ENCODE results near the gene CDC42EP4. TPM values are rescaled to one million over a fixed set of nuclear protein-coding genes. Genes with fewer than 3 reads are reported as not detected.

Gene CDC42EP4
- polyA plus RNA-seq, 3 donors from 2014 or later, result 0.26 to 0.41 TPM; not detected in 1

DNA sequence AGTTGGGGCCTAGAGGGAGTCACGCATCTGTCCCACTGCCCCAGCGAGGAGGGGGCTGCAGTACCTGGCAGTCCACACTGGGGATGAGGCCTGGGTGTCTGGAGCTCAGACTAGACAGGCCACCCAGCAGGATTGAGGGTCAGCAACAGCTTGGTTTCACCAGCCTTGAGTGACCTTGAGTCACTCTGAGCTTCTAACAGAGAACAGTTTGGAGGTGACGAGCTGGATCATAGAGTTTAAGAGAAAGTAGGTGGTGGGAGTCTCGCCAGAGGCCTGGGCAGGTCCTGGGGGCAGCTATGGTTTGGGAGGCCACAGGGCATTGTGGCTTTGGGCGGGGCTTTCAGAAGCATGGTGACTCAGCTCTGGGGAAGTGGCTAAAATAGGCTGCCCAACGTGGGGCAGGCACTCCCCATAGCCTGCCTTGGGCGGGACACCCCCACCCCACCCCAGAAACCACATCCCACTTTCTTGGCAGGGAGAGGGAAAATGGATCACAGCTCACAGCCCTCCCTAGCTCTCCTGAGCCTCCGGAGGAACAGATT lies 20.5 kb downstream of the CDC42EP4 start:
- Mint-ChIP-seq H3K4me1 (peaks cover 18 to 21% of the 10 kb centered on the region in 2 donors), H3K36me3 (no peaks in the 10 kb centered on the region), H3K27me3 (ENCODE audit: low read depth in 3 of 3) (peaks cover 2 to 4% (median 3%) of the 10 kb centered on the region in 3 donors), H3K27ac (peak overlapping the region; percentile 16 to 55 (median 42)), H3K4me3 (peak overlapping the region; percentile 15 to 72 (median 50)), H3K9me3 (no peaks in the 10 kb centered on the region)
- DNase-seq, result no peak

GRCh38 chr17:73290399-73291259 lies 21.2 kb downstream of the CDC42EP4 start:
- peaks cover 18 to 21% of the 10 kb centered on the region in 2 donors for H3K4me1 Mint-ChIP-seq
- DNase-seq, result no peak
- peak overlapping the region; percentile 11 to 47 (median 28) for H3K27ac Mint-ChIP-seq
- no peaks in the 10 kb centered on the region for H3K9me3 Mint-ChIP-seq
- peak overlapping the region; percentile 15 to 72 (median 50) for H3K4me3 Mint-ChIP-seq
- H3K36me3 Mint-ChIP-seq, result no peaks in the 10 kb centered on the region
- H3K27me3 Mint-ChIP-seq (ENCODE audit: low read depth in 3 of 3), result peaks cover 2 to 4% (median 3%) of the 10 kb centered on the region in 3 donors

DNA sequence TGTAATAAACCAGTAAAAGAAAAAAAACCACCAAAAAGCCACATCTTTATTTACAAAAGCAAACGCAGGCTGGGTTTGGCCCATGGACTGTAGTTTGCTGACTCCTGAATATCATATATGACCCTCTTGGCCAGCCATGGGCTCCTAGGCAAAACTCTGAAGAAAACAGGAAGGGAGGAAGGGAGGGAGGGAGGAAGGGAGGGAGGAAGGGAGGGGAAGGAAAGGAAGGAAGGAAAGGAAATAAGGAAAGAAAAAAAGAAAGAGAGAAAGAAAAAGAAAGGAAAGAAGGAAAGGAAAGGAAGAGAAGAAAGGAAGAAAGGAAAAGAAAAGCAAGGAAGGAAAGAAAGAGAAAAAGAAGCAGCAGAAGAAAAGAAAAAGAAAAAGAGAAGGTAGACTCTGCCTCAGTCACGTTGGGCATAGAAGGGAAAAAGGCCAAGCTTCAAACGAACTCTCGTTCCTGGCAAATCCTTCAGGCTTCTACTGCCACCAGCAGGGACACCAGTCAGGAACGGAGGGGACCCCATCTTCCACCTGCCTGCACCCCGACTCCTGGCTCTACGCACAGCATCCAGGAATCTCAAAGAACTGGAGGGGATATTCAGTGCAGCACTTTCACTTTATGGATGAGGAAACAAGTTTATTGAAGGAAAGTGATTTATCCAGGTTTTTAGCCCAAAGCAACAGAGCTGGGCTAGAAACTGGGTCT lies 22.1 kb downstream of the CDC42EP4 start:
- H3K36me3 Mint-ChIP-seq, result no peaks in the 10 kb centered on the region
- H3K9me3 Mint-ChIP-seq, result no peaks in the 10 kb centered on the region
- H3K27me3 Mint-ChIP-seq (ENCODE audit: low read depth in 3 of 3), result peaks cover 2 to 3% (median 3%) of the 10 kb centered on the region in 3 donors
- H3K4me1 Mint-ChIP-seq, result peaks cover 18 to 21% of the 10 kb centered on the region in 2 donors
- no peak for DNase-seq
- peak overlapping the region in 2 of 6 donors; percentile 7 to 28 for H3K27ac Mint-ChIP-seq
- H3K4me3 Mint-ChIP-seq, result no peak overlapping the region

DNA sequence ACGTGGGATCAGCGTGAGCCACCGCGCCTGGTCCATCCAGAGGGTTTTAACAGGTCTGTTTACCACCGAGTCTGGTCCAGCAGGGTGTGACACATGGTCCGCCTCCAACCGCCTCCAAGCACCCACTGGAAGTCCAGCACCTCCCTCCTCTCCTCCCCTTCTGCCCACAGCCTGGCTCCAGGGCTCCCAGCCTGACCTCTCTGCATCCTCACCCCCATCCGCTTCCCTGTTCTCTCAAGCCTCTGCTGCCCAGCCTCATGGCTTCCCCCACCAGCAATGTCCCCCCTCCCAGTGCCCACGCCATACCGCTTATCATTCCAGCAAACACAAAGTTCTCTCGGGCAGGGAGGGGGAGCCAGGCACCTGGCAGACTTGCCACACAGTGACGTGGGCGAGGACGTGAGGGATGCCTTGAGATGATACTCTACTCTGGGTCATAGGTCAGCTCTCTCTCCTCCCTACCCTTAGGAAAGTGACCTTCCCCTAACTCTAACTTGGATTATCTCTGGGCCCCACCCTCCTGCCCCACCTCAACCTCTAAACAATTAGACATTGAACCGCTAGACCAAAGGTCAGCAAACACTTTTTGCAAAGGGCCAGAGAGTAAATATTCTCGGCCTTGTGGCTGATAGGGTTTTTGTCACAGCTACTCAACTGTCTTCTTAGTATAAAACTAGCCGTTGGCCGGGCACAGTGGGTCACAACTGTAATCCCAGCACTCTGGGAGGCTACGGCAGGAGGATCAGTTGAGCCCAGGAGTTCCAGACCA lies 23.1 kb downstream of the CDC42EP4 start:
- no peak for DNase-seq
- Mint-ChIP-seq H3K4me3 (no peak overlapping the region), H3K27ac (no peak overlapping the region), H3K27me3 (ENCODE audit: low read depth in 3 of 3) (peaks cover 2 to 3% (median 2%) of the 10 kb centered on the region in 3 donors), H3K36me3 (no peaks in the 10 kb centered on the region), H3K9me3 (no peaks in the 10 kb centered on the region), H3K4me1 (peaks cover 18 to 21% of the 10 kb centered on the region in 2 donors)

- no peaks in the 10 kb centered on the region for H3K36me3 Mint-ChIP-seq
- H3K4me3 Mint-ChIP-seq, result no peak overlapping the region
- H3K27ac Mint-ChIP-seq, result no peak overlapping the region
- H3K4me1 Mint-ChIP-seq, result peaks cover 18% of the 10 kb centered on the region in 2 donors
- H3K9me3 Mint-ChIP-seq, result no peaks in the 10 kb centered on the region
- no peak for DNase-seq
- peaks cover 0 to 6% (median 3%) of the 10 kb centered on the region in 3 donors for H3K27me3 Mint-ChIP-seq (ENCODE audit: low read depth in 3 of 3)
These were observed 24.9 kb downstream of the CDC42EP4 start for GRCh38 chr17:73286863-73287296.

DNA sequence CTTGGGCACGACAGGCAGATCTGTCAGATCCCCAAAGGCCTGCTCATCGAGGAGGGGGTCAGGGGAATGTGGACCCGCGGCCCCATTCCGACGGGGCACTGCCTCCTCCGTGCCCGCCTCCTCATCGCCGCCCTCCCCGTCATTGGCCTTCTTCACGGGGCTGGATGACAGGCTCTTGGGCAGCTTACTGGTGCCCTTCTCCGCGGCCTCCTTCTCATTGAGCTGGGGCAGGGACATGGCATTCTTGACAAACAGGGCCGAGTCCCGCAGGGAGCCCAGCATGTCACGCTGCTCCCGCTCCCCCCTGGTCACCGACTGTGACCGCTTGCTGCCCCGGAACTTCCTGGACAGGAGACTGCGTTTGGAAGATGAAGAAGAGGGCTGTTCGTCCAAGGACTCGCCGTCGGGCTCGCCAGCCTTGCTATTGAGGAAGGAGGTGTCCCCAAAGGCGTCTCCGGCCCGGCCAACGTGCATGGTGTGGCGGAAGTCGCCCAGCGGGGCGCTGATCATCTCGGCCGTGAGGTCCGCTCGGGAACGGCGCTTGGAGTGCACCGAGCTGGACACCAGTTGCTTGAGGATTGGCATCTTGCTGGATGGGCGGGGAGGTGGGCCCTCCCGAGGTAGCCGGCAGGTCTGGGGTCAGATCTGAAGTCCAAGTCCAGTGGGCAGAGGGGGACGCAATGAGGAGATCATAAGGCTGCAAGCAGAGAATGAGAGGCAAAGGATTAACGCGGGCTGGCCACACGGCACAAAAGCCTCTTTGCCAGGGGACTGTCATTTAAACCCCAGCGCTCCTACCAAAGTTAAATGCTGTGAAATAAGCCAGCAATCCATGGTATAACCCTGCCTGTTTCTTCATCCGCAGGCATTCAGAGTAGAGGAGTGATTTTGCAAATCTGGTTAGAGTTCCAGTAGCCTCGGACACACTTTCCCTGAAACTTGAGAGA lies 25.6 kb downstream of the CDC42EP4 start:
- Mint-ChIP-seq H3K4me3 (no peak overlapping the region), H3K4me1 (peaks cover 11 to 13% of the 10 kb centered on the region in 2 donors), H3K36me3 (no peaks in the 10 kb centered on the region), H3K27ac (peak overlapping the region in 1 of 6 donors; percentile 41), H3K27me3 (ENCODE audit: low read depth in 3 of 3) (peaks cover 0 to 6% (median 4%) of the 10 kb centered on the region in 3 donors), H3K9me3 (no peaks in the 10 kb centered on the region)
- DNase-seq, result no peak

DNA sequence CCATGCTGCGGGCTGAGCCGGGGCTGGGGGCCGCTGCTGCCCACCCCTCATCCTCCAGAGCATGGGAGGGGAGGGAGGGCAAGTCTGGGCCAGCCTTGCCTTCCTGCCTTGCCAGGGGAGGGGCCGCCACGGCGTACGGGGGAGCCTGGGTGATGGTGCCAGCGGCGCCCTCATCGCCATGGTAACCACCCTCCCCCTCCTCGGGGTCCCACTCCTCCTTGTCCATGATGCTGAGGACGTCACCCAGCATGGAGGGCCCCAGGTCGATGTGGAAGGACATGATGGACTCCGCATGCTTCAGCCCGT lies 26.2 kb downstream of the CDC42EP4 start:
- Mint-ChIP-seq H3K4me1 (peaks cover 5 to 7% of the 10 kb centered on the region in 2 donors), H3K27me3 (ENCODE audit: low read depth in 3 of 3) (peaks cover 0 to 6% (median 4%) of the 10 kb centered on the region in 3 donors)

DNA sequence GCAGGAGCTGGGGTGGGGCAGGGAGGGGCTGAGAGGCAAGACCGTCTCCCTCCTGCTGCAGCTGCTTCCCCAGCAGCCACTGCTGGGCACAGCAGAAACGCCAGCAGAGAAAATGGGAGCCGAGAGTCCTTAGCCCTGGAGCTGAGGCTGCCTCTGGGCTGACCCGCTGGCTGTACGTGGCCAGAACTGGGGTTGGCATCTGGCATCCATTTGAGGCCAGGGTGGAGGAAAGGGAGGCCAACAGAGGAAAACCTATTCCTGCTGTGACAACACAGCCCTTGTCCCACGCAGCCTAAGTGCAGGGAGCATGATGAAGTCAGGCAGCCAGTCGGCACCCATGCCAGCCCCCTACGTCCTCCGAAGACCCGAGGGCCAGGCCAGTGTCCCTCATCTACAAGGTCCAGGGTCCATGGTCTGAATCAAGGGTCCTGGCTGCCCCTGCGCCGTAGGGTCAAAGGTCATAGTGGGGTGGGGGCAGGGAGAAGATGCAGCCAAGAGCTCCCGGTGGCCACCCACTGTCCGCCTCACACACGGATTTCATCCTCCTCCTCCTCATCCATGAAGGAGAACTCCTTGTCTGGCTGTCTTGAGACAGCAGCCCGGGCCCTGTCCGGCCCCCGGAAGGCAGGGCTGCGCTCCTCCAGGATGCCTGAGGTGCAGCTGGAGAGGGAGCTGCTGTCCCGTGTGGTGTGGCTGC lies 26.7 kb downstream of the CDC42EP4 start:
- H3K4me1 Mint-ChIP-seq, result peaks cover under 1 to 1% of the 10 kb centered on the region in 2 donors
- no peak overlapping the region for H3K4me3 Mint-ChIP-seq
- peaks cover 0 to 6% (median 4%) of the 10 kb centered on the region in 3 donors for H3K27me3 Mint-ChIP-seq (ENCODE audit: low read depth in 3 of 3)
- H3K27ac Mint-ChIP-seq, result no peak overlapping the region
- no peaks in the 10 kb centered on the region for H3K36me3 Mint-ChIP-seq
- no peaks in the 10 kb centered on the region for H3K9me3 Mint-ChIP-seq
- DNase-seq, result no peak

More for the DNA sequence above, 26.2 kb downstream of the CDC42EP4 start:
- Mint-ChIP-seq H3K36me3 (no peaks in the 10 kb centered on the region), H3K9me3 (no peaks in the 10 kb centered on the region), H3K4me3 (no peak overlapping the region), H3K27ac (no peak overlapping the region)
- no peak for DNase-seq

DNA sequence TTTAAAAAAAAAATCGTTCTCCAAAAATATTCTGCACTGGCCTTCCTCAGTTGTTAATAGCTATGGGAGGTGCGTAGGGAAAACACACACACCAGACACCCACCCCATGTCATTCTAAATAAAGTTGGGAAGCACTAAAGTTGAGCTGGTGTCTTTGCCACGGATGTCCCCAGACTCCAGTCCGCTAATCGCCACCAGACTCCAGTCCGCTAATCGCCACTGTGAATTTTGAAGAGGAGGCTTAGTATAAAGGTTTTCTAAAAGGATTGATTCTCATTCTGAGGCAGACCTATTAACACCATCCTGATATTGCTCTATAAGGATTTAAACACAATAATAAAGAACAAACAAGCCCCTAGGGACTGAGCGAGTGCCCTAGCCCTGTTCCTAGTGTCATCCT lies 27.4 kb downstream of the CDC42EP4 start:
- Mint-ChIP-seq H3K36me3 (no peaks in the 10 kb centered on the region), H3K9me3 (no peaks in the 10 kb centered on the region), H3K27ac (no peak overlapping the region), H3K27me3 (ENCODE audit: low read depth in 3 of 3) (peaks cover 0 to 6% (median 4%) of the 10 kb centered on the region in 3 donors), H3K4me1 (no peaks in the 10 kb centered on the region), H3K4me3 (no peak overlapping the region)
- no peak for DNase-seq

DNA sequence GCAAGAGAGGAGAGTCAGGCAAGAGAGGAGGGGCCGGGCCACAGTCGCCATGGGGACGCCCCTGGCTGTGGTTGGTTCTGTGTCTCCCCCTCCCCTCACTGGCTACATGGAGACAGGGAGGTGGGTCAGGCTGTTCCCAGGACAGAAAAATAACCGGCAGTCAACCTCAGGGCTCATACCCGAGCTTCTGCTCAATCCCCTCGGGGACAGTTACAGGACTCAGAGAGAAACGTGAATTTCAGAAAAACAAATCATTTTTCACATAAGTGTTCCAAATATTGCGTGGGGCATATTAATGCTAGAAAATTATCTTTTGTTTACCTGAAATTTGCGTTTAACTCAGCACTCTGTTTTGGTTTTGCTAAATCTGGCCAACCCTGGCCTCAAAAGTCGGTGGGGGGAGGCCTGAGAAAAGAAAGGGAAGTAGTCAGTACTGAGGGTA lies 27.9 kb downstream of the CDC42EP4 start:
- DNase-seq, result no peak
- no peak overlapping the region for H3K27ac Mint-ChIP-seq
- no peak overlapping the region for H3K4me3 Mint-ChIP-seq
- H3K36me3 Mint-ChIP-seq, result no peaks in the 10 kb centered on the region
- peaks cover 0 to 6% (median 6%) of the 10 kb centered on the region in 3 donors for H3K27me3 Mint-ChIP-seq (ENCODE audit: low read depth in 3 of 3)
- H3K9me3 Mint-ChIP-seq, result no peaks in the 10 kb centered on the region
- H3K4me1 Mint-ChIP-seq, result no peaks in the 10 kb centered on the region

- Mint-ChIP-seq H3K27me3 (ENCODE audit: low read depth in 3 of 3) (peaks cover 0 to 6% (median 6%) of the 10 kb centered on the region in 3 donors), H3K4me3 (no peak overlapping the region), H3K27ac (no peak overlapping the region)
These were observed 28.6 kb downstream of the CDC42EP4 start for GRCh38 chr17:73283250-73283649.

GRCh38 chr17:73282629-73283028 lies 29.2 kb downstream of the CDC42EP4 start:
- DNase-seq, result no peak
- Mint-ChIP-seq H3K36me3 (no peaks in the 10 kb centered on the region), H3K27me3 (ENCODE audit: low read depth in 3 of 3) (peaks cover 0 to 6% (median 5%) of the 10 kb centered on the region in 3 donors), H3K4me1 (no peaks in the 10 kb centered on the region), H3K9me3 (no peaks in the 10 kb centered on the region), H3K4me3 (no peak overlapping the region), H3K27ac (no peak overlapping the region)

More at GRCh38 chr17:73283250-73283649, 28.6 kb downstream of the CDC42EP4 start:
- no peak for DNase-seq
- Mint-ChIP-seq H3K36me3 (no peaks in the 10 kb centered on the region), H3K4me1 (no peaks in the 10 kb centered on the region), H3K9me3 (no peaks in the 10 kb centered on the region)
